GM18858 (cell line): ENCODE results near the gene CELA3B.
"Not testable (repeated sequence)": the region's sequence is repeated elsewhere in the genome, so short reads cannot be mapped to it uniquely, and the experiment has no call there.

Source experiments
- ATAC-seq: cut with Tn5 transposase; IDR thresholded peaks from one replicate; pipeline ENCODE4 v1.9.1; 2021; ENCODE audit not compliant: unreplicated experiment

CELA3B gene

GRCh38 chr1:21942959-21943640 lies 33.7 kb upstream of the CELA3B start:
- not testable (repeated sequence) for ATAC-seq

GRCh38 chr1:21944733-21945073 lies 32.1 kb upstream of the CELA3B start:
- ATAC-seq = no peak

GRCh38 chr1:21946836-21947587 lies 29.8 kb upstream of the CELA3B start:
- no peak for ATAC-seq

GRCh38 chr1:21950734-21951133 lies 26.1 kb upstream of the CELA3B start:
- no peak for ATAC-seq

DNA sequence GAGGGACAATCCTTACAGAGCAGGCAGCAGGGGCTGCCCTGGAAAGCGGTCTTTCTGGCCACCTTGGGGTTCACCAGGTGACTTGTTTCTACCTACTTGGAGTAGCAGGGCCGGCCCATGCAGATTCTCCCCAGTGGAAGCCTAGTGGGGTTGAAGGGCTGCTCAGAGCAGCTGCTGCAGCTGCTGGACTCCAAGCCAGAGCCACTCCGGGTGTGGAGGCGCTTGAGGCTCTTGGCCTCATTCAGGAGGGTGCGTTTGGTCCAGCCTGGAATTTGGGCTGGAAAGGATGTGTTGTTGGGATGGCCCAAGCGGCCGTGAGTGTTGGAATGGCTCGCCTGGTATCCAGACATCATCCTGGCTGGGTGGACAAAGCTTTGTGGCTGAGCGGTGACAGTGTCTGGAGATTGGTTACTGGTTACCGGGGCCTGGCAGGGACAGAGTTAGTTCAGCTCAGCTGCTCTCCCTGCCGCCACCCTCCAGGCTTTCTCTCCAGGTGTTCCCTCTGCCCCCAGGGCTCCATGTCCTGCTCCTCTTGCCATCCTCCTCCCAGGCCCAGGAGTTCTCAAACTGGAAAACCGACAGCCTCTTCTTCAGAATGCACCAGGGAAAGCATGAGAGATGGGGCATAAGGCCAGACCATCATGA lies 25.5 kb upstream of the CELA3B start:
- no peak for ATAC-seq

- ATAC-seq = no peak
Observed at GRCh38 chr1:21952786-21953520, 23.9 kb upstream of the CELA3B start.

DNA sequence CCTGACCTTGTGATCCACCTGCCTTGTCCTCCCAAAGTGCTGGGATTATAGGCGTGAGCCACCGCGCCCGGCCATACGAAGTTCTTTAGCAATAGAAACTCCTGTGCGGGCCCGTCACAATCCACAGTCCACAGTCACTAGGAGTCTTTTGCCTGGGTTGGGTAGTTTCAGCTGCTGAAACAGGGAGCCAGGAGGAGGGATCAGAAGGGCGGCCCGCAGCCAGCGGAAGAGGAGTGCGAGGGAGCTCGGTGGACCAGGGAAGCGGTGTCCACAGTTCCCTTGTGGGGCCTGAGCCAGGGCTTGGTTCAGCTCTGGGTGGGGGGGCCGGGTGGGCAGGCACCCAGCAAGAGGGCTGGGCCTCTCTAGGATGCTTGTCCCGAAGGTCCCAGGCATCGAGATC lies 21.8 kb upstream of the CELA3B start:
- no peak for ATAC-seq

- ATAC-seq = no peak
Observed at GRCh38 chr1:21955501-21956281, 21.1 kb upstream of the CELA3B start.

DNA sequence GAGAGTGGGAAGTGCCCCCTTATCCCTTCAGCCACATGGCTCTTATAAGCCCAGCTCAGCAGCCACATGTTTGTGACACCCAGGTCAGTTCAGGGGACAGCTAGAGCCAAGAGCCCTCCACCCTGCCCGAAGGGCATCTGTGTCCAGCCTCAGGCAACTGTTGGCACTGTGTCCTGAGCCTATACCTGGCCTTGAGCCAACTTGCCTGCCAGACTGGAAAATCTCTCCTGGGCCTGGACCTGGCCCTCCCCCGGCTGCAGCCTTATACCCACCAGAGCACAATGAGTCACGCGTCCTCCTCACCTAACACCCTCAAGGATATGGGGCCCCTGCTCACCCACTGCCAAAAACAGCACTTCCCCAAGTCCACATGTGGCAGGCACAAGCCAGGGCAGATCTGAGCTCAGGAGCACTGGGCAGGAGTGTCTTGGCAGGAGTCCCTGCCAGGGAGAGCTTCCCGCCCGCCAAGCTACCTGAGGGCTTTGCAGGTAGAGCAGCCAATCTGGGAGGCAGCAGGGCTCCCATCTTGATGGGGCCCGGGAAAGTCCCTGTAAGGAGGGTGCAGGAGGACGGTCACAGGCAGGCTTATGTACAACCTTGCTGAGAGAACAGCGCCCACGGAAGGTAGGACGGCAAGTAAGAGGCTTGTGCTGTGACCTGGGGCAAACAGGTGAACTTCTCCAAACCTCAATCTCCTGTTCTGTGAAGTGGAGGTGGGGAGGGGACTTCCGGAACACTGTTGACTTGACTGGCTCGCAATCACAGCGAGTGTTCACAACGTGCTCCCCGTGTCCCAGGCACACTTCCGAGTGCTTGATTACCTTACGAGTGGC lies 19.9 kb upstream of the CELA3B start:
- ATAC-seq = no peak

DNA sequence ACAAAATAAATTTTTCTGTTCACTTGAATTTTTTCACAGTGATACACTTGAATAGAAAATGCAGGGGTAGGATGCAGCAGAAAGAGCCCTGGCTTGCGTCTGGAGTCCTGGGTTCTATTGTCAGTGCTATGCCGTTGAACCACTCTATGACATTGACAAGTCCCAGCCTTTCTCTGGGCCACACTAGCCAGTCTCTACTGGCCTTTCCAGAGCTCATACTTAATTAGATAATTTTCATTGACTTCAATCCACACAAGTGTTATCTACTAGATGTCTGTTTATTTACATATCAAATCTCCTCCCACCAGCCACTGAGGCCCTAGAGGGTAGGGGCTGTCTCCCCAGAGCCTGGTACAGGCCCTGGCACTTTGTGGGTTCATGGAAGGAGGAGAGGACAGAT lies 15.5 kb upstream of the CELA3B start:
- ATAC-seq = no peak

- no peak for ATAC-seq
Observed at GRCh38 chr1:21961799-21962198, 15.0 kb upstream of the CELA3B start.

GRCh38 chr1:21963477-21964217 lies 13.2 kb upstream of the CELA3B start:
- no peak for ATAC-seq

DNA sequence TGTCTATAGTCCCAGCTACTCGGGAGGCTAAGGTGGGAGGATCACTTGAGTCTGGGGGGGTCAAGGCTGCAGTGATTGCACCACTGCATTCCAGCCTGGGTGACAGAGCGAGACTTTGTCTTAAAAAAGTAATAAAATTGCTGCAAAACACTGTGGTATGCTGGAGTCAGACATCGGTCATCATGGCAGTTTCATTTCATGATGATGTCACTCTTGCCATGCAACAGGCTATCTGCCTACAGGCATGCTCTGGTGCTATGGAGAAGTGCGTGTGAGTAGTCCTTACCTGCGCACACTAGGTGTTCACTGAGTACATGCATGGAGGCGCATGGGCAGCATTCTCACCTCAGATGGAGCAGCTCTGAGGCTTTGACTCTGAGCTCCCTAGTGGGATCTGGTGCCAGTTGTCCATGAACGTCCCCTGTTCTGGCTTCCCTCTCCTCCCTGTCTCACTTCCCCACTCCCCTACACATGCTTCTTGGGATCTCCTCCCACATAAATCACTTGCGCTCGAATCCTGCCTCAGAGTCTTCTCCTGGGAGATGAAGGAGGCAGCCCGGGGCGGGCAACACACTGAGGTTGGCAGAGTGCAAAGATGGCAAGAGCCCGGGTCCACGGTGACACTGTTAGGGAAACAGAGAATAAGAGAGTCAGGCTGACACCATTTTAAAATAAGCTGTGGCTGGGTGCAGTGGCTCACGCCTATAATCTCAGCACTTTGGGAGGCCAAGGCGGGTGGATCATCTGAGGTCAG lies 10.4 kb upstream of the CELA3B start:
- no peak for ATAC-seq

DNA sequence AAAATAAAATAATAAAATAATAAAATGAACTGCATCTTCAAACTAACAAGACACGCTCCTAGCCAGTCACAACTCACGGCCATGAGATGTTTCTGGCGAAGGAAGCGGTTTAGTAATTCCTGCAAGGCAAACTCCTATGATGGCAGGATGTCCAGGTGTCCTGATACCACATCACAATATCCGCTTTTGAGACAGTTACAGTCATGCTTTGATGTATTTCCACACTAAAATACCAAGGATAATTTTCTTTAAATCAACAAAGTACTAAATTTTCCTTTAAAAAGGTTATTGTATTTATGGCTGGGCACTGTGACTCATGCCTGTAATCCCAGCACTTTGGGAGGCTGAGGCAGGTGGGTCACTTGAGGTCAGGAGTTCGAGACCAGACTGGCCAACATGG lies 9.6 kb upstream of the CELA3B start:
- not testable (repeated sequence) for ATAC-seq

DNA sequence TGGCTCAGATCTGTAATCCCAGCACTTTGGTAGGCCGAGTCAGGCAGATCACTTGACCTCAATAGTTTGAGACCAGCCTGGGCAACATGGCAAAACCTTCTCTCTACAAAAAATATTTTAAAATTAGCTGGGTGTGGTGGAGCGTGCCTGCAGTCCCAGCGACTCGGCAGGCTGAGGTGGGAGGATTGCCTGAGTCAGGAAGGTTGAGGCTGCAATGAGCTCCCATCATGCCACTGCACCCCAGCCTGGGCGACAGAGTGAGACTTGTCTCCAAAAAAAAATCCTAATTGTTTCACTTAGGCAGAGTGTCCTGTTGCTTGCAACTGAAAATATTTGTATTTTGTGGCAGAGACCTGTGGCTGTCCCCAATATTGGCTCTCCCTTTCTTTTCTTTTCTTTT lies 7.8 kb upstream of the CELA3B start:
- not testable (repeated sequence) for ATAC-seq

GRCh38 chr1:21970523-21970922 lies 6.3 kb upstream of the CELA3B start:
- not testable (repeated sequence) for ATAC-seq

- ATAC-seq = not testable (repeated sequence)
Observed at GRCh38 chr1:21972973-21973441, 3.8 kb upstream of the CELA3B start.

- not testable (repeated sequence) for ATAC-seq
Observed at GRCh38 chr1:21973948-21974347, 2.9 kb upstream of the CELA3B start.
